T-helper 1 cell (primary cell): ENCODE measurements around the gene GPC5.

Experiments
- DNase-seq, 5 donors: peaks; one replicate each; pipeline ENCODE4 v3.0.0-alpha.2; 2012 to 2020

The GPC5 gene

GRCh38 chr13:92297971-92298942 lies 899.8 kb downstream of the GPC5 start:
- DNase-seq, result no peak

- no peak for DNase-seq
These were observed 902.2 kb downstream of the GPC5 start for GRCh38 chr13:92300651-92301050.

DNA sequence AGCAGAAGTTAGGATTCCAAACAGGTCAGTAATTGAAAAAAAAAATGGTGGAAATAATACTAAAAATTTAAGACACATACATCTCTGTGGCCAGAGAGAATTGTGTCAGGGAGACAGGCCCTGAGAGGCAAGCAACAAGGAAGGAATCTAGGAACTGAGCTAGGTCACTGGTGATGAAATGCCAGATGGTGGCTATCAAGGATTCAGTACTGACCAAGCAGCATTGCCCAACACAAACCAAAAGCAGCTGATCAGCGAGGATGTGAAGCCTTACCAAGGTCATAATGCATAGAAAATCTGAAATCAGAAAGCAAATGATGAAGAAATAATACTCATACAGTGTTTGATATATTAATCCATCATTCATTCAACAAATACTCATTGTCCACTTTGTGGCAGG lies 905.0 kb downstream of the GPC5 start:
- no peak for DNase-seq

DNA sequence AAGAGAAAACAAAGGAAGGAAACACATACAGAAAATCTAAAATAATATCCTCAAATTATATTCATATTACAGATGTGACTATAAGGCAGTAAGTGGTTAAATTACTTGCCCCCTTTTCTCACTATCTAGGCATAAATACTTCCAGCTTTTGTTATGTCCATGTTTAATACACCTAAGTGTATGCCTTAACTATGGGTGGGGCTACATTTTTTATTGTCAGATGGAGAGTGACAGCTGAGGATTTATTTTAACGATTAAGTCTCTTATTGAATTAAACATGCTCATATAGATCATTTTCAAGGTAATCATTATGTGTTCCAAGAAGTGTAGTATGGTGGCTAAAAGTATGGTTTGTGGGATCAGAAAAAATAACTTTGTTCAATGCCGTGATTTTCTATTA lies 909.3 kb downstream of the GPC5 start:
- no peak for DNase-seq

GRCh38 chr13:92312823-92313222 lies 914.4 kb downstream of the GPC5 start:
- no peak for DNase-seq

DNA sequence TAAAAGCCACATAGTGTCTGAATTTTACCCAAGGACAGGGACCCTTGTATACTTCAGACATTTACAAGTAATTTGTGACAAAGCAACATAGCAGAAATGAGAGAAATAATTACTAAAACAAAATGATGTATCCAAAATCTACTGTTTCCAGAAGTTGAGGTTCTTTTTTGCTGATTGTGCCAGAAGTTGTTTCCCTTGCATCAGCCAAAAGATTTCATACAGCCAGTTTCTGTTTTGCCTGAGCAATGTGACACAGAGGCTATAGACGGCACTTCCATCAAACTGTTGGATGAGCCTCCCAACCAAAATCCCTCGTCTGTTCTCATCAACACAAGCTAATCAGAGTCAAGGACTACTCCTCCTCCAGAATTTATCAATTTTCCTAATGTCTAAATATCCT lies 915.0 kb downstream of the GPC5 start:
- DNase-seq, result no peak

GRCh38 chr13:92315265-92315664 lies 916.8 kb downstream of the GPC5 start:
- no peak for DNase-seq

DNA sequence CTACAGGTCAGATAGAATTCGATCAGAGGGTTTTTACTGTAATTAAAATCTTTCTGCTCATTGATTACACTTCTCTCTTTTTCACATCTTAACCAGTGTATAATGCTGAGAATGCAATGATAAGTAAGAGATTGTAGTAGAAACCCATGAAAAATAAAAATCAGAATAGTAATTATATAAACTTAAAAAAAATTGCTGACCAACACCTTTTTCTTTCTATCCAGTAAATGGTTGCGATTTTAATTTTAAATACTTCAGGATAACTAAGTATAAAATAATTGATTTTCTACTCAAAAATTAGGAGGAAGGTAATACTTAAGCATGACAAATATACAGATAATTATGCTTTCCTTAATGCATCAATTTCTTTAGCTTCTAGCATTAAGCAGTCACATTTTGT lies 917.6 kb downstream of the GPC5 start:
- DNase-seq, result no peak

GRCh38 chr13:92317066-92317465 lies 918.6 kb downstream of the GPC5 start:
- no peak for DNase-seq

DNA sequence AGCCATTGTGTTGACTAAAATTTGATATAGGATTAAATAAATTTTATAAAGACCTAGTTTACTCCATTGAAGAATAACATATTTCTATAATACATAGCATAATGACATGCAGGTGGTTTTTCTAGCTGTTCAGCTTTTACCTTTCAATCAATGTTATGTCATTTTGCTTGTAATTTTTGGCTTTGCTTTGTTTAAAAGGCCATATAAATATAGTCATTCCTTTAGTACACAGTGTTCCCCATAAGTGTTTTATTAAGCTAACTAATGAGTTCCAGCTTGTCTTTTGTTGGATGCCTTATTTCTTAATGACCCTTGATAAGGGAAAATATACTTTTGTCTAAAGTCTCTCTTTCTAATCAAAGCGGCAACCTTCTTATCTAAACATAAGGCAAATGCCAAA lies 921.9 kb downstream of the GPC5 start:
- no peak for DNase-seq

DNA sequence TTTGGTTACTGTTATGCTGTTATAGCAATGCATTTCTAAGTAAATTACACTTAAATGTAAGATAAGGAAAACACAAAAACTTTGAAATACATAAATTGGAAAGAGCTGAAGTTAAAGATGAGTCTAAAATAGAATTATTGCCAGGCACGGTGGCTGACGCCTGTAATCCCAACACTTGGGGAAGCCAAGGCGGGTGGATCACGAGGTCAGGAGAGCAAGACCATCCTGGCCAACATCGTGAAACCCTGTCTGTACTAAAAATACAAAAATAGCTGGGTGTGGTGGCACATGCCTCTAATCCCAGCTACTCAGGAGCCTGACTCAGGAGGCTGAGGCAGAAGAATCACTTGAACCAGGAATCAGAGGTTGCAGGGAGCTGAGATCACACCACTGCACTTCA lies 922.8 kb downstream of the GPC5 start:
- no peak for DNase-seq

DNA sequence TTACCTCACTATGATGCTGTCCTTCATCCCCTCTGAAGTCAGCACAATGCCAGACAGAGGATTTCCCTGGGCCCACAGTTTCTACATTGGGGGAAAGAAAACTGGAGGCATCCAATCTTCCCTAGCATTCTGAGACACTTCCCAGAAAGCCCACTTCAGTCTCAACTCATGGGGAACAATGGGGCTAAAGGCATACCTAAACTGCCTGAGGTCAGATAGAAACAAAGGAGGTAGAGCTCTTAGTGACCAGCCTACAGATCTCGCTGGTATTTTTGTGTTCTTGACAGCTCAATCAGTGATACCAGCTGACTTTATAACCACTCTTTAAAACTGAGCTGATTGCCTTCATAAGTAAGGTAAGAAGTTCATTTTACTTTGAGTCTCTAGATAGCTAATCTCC lies 947.2 kb downstream of the GPC5 start:
- no peak for DNase-seq

- DNase-seq, result no peak
These were observed 947.6 kb downstream of the GPC5 start for GRCh38 chr13:92346046-92346445.

DNA sequence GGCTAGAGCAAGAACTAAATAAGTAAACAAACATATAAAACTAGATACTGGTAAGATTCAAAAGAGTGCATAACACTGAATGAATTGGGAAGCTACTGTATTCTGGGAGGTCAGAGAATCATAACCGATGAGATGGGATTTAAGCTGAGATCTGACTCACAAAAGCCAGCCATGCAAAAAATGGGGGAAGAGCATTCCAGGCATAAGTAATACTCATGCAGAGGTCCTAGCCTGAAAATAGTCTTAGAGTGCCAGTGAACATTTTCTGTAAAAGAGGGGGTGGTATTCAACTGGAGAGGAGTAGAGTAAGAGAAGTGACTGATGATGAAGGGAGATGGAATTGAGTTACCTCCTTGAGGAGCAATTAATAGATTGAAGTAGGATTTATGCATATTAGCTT lies 956.2 kb downstream of the GPC5 start:
- DNase-seq, result no peak

- no peak for DNase-seq
These were observed 956.8 kb downstream of the GPC5 start for GRCh38 chr13:92355213-92355612.

DNA sequence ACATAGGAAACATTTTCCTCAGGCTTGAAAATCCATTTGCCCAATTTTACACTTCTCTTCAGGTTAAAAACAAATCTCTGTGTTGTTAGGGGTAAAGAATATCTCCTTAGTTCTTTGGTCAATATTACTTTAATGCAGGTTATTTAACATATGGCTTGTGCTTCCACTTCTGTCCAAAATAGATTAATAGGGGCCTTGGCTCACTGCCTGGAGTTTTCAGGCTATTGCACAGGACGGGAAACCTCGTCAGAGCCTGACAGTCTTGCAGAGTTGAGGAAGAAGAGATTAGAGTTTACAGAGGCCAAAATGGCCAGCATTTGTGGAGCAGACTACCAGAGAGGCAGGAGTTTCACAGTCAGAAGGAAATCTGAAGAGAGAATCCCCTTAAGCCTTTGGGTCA lies 964.3 kb downstream of the GPC5 start:
- no peak for DNase-seq

GRCh38 chr13:92365904-92366303 lies 967.5 kb downstream of the GPC5 start:
- no peak for DNase-seq

DNA sequence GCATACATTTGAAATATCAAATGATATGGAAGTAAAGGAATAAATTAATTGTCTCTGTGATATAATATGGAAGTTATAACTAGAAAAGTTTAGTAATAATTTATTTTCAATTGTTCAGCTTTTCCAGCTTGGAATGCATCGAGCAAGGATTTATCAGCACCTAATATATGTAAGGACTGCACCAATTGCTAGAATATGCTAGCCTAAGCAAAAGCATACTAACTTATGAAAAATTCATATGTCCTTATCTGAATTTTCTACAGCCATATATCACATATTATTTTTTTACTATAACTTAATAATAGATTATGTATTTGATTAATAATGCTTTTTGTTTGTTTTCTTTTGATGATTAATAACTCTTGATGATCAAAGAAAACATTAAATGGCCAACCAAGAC lies 979.0 kb downstream of the GPC5 start:
- no peak for DNase-seq

DNA sequence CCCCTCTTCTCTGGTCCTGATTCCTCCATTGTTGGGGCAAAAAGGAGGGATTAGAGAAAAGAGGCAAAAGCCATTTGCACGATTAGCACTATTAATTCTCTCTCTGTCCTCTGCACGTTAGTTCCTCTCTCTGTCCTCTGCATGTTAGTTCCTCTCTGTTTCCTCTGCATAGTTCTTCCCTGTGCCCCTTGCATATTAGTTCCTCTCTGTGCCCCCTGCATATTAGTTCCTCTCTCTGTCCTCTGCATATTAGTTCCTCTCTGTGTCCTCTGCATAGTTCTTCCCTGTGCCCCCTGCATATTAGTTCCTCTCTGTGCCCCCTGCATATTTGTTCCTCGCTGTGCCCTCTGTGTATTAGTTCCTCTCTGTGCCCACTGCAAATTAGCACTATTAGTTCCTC lies 981.0 kb downstream of the GPC5 start:
- DNase-seq, result no peak

- no peak for DNase-seq
These were observed 986.0 kb downstream of the GPC5 start for GRCh38 chr13:92384410-92384809.

DNA sequence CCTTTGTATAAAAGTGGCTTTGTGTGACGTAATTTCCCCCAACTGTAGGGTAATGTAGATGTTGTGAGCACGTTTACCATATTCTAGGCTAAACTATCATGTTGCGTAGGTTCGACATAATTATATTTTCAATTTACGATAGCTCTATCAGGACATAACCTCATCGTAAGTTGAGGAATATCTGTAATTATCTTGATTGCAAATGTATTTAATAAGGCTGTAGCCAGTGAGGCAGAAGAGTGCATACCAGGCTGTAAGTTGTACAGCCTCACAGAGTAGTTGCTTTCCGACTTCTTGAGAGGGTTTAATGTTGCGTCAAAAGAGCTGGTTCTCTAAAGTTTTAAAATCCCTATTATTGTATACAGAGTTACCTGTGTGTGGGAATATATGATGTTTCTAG lies 988.8 kb downstream of the GPC5 start:
- no peak for DNase-seq

DNA sequence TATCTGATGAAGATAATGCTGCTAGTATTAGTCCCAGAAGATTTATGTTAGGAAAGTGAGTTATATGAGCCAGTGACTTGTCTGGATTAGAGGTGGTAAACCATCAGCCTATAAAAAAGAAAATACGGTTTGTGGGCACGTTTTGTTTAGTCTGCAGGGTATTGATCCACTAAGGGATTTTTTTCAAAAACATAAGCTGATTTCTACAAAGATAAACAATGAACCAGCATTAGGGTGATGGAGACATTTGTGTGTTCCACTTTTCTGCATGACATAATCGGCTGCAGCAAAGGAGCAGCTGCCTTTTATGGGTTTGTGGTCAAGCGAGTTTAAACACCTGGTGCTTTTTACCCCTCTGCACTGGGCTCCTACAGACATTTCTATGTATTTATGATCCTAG lies 991.8 kb downstream of the GPC5 start:
- DNase-seq, result no peak

- no peak for DNase-seq
These were observed 1005.2 kb downstream of the GPC5 start for GRCh38 chr13:92403606-92404005.

DNA sequence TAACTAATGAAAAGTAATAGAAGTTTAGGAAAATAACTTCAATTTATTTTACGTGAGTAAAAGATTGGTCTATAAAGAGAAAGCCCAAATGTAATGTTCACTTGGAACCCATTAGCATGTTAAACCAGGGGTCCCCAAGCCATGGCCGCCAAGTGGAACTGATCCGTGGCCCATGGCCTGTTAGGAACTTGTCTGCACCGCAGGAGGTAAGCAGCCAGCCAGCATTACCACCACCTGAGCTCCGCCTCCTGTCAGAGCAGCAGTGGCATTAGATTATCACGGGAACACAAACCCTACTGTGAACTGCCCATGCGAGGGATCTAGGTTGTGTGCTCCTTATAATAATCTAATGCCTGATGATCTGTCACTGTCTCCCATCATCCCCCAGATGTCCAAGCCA lies 1009.4 kb downstream of the GPC5 start:
- DNase-seq, result no peak

DNA sequence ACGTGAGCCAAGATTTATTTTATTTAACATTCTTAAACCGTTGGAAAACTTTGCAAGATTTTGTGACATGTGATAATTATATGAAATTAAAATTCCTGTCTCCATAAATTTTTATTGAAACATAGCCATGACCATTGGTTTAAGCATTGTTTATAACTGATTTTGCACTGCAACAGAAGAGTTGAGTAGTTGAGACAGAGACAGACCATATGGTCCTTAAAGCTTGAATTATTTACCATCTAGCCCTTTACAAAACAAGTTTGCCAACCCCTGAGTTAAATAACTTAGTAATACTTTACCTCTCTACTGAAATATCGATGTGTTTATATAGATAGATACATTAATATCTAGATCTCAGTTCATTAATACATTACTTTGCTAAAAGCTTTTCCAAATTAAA lies 1014.1 kb downstream of the GPC5 start:
- DNase-seq, result no peak
